Ovary (tissue), 10 donors: ENCODE results near the gene PALD1. TPM values are rescaled to one million over a fixed set of nuclear protein-coding genes. Genes with fewer than 3 reads are reported as not detected.
A peak's percentile ranks its signal among the peaks of the same experiment; 100 is the strongest.

Experiments
- DNase-seq, 5 donors: peaks; one replicate each; pipeline ENCODE4 v3.0.0-alpha.2; 2019 to 2020
- H3K27ac ChIP-seq, 2 donors: fragments of 200-600 bp; one replicate each; pipeline versions ENCODE4 v1.5.1 to v1.8.0; 2019 to 2022
- H3K27me3 ChIP-seq: fragments of 200-600 bp; one replicate; pipeline ENCODE4 v1.8.0; 2022
- H3K36me3 ChIP-seq: fragments of 200-600 bp; sonication (generic); one replicate; pipeline ENCODE4 v1.5.1; 2019
- H3K4me1 ChIP-seq: one replicate; pipeline ENCODE4 v1.8.1; 2013; ENCODE audit warnings: mild to moderate bottlenecking, moderate library complexity; ENCODE audit not compliant: insufficient read depth
- H3K4me3 ChIP-seq: fragments of 200-600 bp; sonication (generic); one replicate; pipeline ENCODE4 v1.5.1; 2017
- H3K9me3 ChIP-seq, 2 donors: fragments of 200-600 bp in 1 of 2; sonication (generic) in 1 of 2; one replicate each; pipeline versions ENCODE4 v1.5.1 to v1.8.1; 2013 to 2019; ENCODE audit warnings: mild to moderate bottlenecking in 1 of 2, moderate library complexity in 1 of 2
- CTCF ChIP-seq, 3 donors: fragments of 450-650 bp in 2 of 3; fragments of 200-600 bp in 1 of 3; IDR thresholded peaks; one replicate each; pipeline versions ENCODE4 v1.5.1 to v1.8.0; 2016 to 2022; ENCODE audit warnings: antibody characterized with exemption in 3 of 3, mild to moderate bottlenecking in 1 of 3
- EP300 ChIP-seq: sonication (generic); formaldehyde crosslinking; IDR thresholded peaks from one replicate; pipeline ENCODE4 v1.6.1; 2017; ENCODE audit warnings: antibody characterized with exemption
- POLR2A ChIP-seq: fragments of 450-650 bp; IDR thresholded peaks from one replicate; pipeline ENCODE4 v1.6.1; 2017; ENCODE audit warnings: antibody characterized with exemption, mild to moderate bottlenecking, moderate library complexity
- WGBS, 3 donors: extraction: QIAGEN DNeasy Blood & Tissue Kit in 1 of 3; methylation state at CpG; one replicate each; pipeline versions ENCODE4 v1.1.5 to v1.1.7; 2013 to 2017; 5-methylcytosine and 5-hydroxymethylcytosine counted together
- intact Hi-C, 4 donors: fragments of 100-400 bp; cut with DNase I; formaldehyde crosslinking; loops; one replicate each; pipeline versions ENCODE4 v1.11.0 to v1.15.1; 2022 to 2023
- long read RNA-seq, 3 donors: library from polyadenylated mRNA in 2 of 3; unstranded in 2 of 3; transcript quantifications; one replicate each; pipeline ENCODE4 v2.0.0 and lab custom pipeline, GENCODE V29; 2021 to 2026
- polyA plus RNA-seq, 2 donors: library from polyadenylated mRNA; stranded (reverse); fragments of 200-250 nt in 1 of 2; fragments of 350-450 nt in 1 of 2; fragmentation: Illumina TruSeq in 1 of 2; extraction: RNeasy Lipid Tissue Mini Kit (QIAGEN cat#74804) in 1 of 2; gene quantifications; one replicate each; pipeline ENCODE4 v1.2.3, GENCODE V29; 2013 to 2014
- total RNA-seq, 7 donors: library from RNA; depleted of rRNA in 2 of 7; stranded (reverse); fragments of >200 nt in 2 of 7; fragmentation: NEBNext Ultra II Directional in 3 of 7; extraction: Animal tissue kit (Norgen Biotek cat#: 25700) in 3 of 7; gene quantifications; one replicate each; pipeline versions ENCODE4 v1.1.0 to v1.2.4, GENCODE V29; 2016 to 2023
- donor health status: DM: no; HTN: no; CAD: no; lungs with moderate emphysema.
- donor health status: DM: no; HTN: no; CAD: no.
- donor health status: Bipolar disorder and iron deficiency.
- donor health status: DM: yes; HTN: yes; CAD: no.
- donor health status: DM: no; HTN: no; CAD: no.
- donor health status: DM: yes; HTN: yes; CAD: no.

Gene PALD1
- total RNA-seq, result 10 to 100 TPM in 2 of 7 donors, 1 to 10 TPM in 5; 3.3 to 10.5 (median 6.8) TPM
- polyA plus RNA-seq, result 1 to 10 TPM; 2.2 to 7.5 TPM
- long read RNA-seq, donor 1, partial matches to known transcripts, result 3 of 4 reads
- long read RNA-seq, donor 1, other reads (novel, unspliced or antisense), result 1 of 4 reads
- long read RNA-seq, donor 2, full-length matches to known transcripts, result 2 of 2 reads
- long read RNA-seq, donor 2, partial matches to known transcripts, result 0 of 2 reads
- long read RNA-seq, donor 2, other reads (novel, unspliced or antisense), result 0 of 2 reads
- long read RNA-seq, donor 3, full-length matches to known transcripts, result 5 of 28 reads
- long read RNA-seq, donor 3, partial matches to known transcripts, result 15 of 28 reads
- long read RNA-seq, donor 3, other reads (novel, unspliced or antisense), result 8 of 28 reads

GRCh38 chr10:70478191-70479164, at the start of gene PALD1:
Gene PALD1 (plus strand): TSS chr10:70478767. CDS start chr10:70525952, 47,185 bp downstream.
- peak; percentile 59 to 80 (median 76) for DNase-seq
- WGBS, 3 donors, result 0 to 1% (median 1%) methylated on average over 51 to 109 of the region's 110 CpGs
- intact Hi-C loops, result no loop called here

GRCh38 chr10:70430493-70431445, 47.8 kb upstream of the PALD1 start:
- no peaks in the 10 kb centered on the region for H3K9me3 ChIP-seq
- intact Hi-C loops, result no loop called here
- peaks cover 18% of the 10 kb centered on the region for H3K4me1 ChIP-seq
- DNase-seq, result peak; percentile 52 to 84 (median 70)
- H3K27me3 ChIP-seq, result no peaks in the 10 kb centered on the region
- no peaks in the 10 kb centered on the region for H3K36me3 ChIP-seq
- peak overlapping the region; percentile 36 to 64 for H3K27ac ChIP-seq
- 15 to 26% (median 23%) methylated on average over 6 of the region's 6 CpGs for WGBS, 3 donors
- H3K4me3 ChIP-seq, result no peak overlapping the region
- TF ChIP-seq EP300, result peak; percentile 62
- TF ChIP-seq CTCF (IDR thresholded peaks at IDR 0.05), result peak in 1 of 3 donors; percentile 31
- no peak for TF ChIP-seq POLR2A

More at GRCh38 chr10:70478191-70479164, at the start of gene PALD1:
- peaks cover 27% of the 10 kb centered on the region for H3K4me1 ChIP-seq
- peak within 1 kb of the TSS; percentile 50 for H3K4me3 ChIP-seq
- no peaks in the 10 kb centered on the region for H3K36me3 ChIP-seq
- H3K9me3 ChIP-seq, result no peaks in the 10 kb centered on the region
- TF ChIP-seq CTCF (IDR thresholded peaks at IDR 0.05) (peak in 2 of 3 donors; percentile 32 to 38), EP300 (no peak), POLR2A (peak; percentile 15)
- no peaks in the 10 kb centered on the region for H3K27me3 ChIP-seq
- peak within 1 kb of the TSS; percentile 4 to 71 for H3K27ac ChIP-seq

- no peak overlapping the region for H3K27ac ChIP-seq
- no peak for DNase-seq
- no peak overlapping the region for H3K4me3 ChIP-seq
- no peaks in the 10 kb centered on the region for H3K36me3 ChIP-seq
- no peaks in the 10 kb centered on the region for H3K9me3 ChIP-seq
- TF ChIP-seq POLR2A, result no peak
- no peak for TF ChIP-seq CTCF (IDR thresholded peaks at IDR 0.05)
- no peak for TF ChIP-seq EP300
- intact Hi-C loops, result no loop called here
- 73 to 84% (median 80%) methylated on average over 4 of the region's 4 CpGs for WGBS, 3 donors
- peaks cover 18% of the 10 kb centered on the region for H3K4me1 ChIP-seq
- no peaks in the 10 kb centered on the region for H3K27me3 ChIP-seq
These were observed 46.5 kb upstream of the PALD1 start for GRCh38 chr10:70432101-70432500.
